Hepatocyte (in vitro differentiated cells): ENCODE data around the gene PPP1R1B. TPM values are rescaled to one million over a fixed set of nuclear protein-coding genes. Genes with fewer than 3 reads are reported as not detected.

Experiments
- DNase-seq: peaks from one replicate; pipeline ENCODE4 v3.0.0-alpha.2; 2016; ENCODE audit warnings: low spot score
- H2AFZ ChIP-seq: fragments of 200-600 bp; sonication (generic); 2 replicates; pipeline ENCODE4 v1.6.0; 2016; ENCODE audit warnings: antibody characterized with exemption, mild to moderate bottlenecking
- H3K27ac ChIP-seq: fragments of 200-600 bp; sonication (generic); 2 replicates; pipeline ENCODE4 v1.5.1; 2016; ENCODE audit warnings: mild to moderate bottlenecking
- H3K27me3 ChIP-seq: fragments of 200-600 bp; sonication (generic); 2 replicates; pipeline ENCODE4 v1.6.1; 2016
- H3K36me3 ChIP-seq: fragments of 200-600 bp; sonication (generic); replicated peaks from 2 replicates; pipeline ENCODE4 v1.5.1; 2016; ENCODE audit warnings: low read depth; ENCODE audit not compliant: insufficient read depth
- H3K4me1 ChIP-seq: fragments of 200-600 bp; sonication (generic); 2 replicates; pipeline ENCODE4 v1.5.1; 2016; ENCODE audit warnings: mild to moderate bottlenecking, moderate library complexity; ENCODE audit not compliant: insufficient read depth
- H3K4me2 ChIP-seq: fragments of 200-600 bp; sonication (generic); 2 replicates; pipeline ENCODE4 v1.6.0; 2016
- H3K4me3 ChIP-seq: fragments of 200-600 bp; sonication (generic); 2 replicates; pipeline ENCODE4 v1.5.1; 2016; ENCODE audit warnings: mild to moderate bottlenecking
- H3K79me2 ChIP-seq: fragments of 200-600 bp; sonication (generic); 2 replicates; pipeline ENCODE4 v1.6.0; 2017; ENCODE audit warnings: mild to moderate bottlenecking
- H3K9me2 ChIP-seq: fragments of 200-600 bp; sonication (generic); replicated peaks from 2 replicates; pipeline ENCODE4 v1.6.0; 2017; ENCODE audit warnings: mild to moderate bottlenecking; ENCODE audit not compliant: insufficient read depth
- H3K9me3 ChIP-seq: fragments of 200-600 bp; sonication (generic); 2 replicates; pipeline ENCODE4 v1.5.1; 2016; ENCODE audit warnings: low read depth, mild to moderate bottlenecking
- H4K20me1 ChIP-seq: fragments of 200-600 bp; sonication (generic); 2 replicates; pipeline ENCODE4 v1.6.0; 2016; ENCODE audit warnings: mild to moderate bottlenecking; ENCODE audit not compliant: insufficient read depth, poor library complexity, severe bottlenecking
- EZH2 ChIP-seq: fragments of 200-600 bp; sonication (generic); IDR thresholded peaks from 2 replicates; pipeline ENCODE4 v1.6.1; 2016; ENCODE audit warnings: antibody characterized with exemption, mild to moderate bottlenecking, borderline replicate concordance
- EZH2phosphoT487 ChIP-seq: fragments of 200-600 bp; sonication (generic); IDR thresholded peaks from one replicate; pipeline ENCODE4 v1.6.1; 2018; ENCODE audit warnings: antibody characterized with exemption, mild to moderate bottlenecking, low read depth, moderate library complexity; ENCODE audit not compliant: unreplicated experiment, severe bottlenecking
- WGBS: methylation state at CpG from one replicate; pipeline ENCODE4 v1.1.6; 2016; ENCODE audit warnings: low lambda C conversion rate; ENCODE audit errors: missing lambda C conversion rate; 5-methylcytosine and 5-hydroxymethylcytosine counted together
- polyA plus RNA-seq: library from polyadenylated mRNA; unstranded; fragments of >200 nt; fragmentation: Nextera tagmentation; extraction: Ambion mirVana; gene quantifications from 2 replicates; pipeline ENCODE4 v1.2.1, GENCODE V29; 2016
- total RNA-seq: library from RNA; depleted of rRNA; stranded (reverse); fragments of >200 nt; gene quantifications from 2 replicates; pipeline ENCODE4 v1.2.3, GENCODE V29; 2014
- TF ChIP-seq, protein P1 (sequence below): fragments of 200-600 bp; sonication (generic); IDR thresholded peaks from 2 replicates; pipeline ENCODE4 v1.5.1; 2016; ENCODE audit warnings: antibody characterized with exemption, mild to moderate bottlenecking; ENCODE audit not compliant: poor library complexity

The PPP1R1B gene
- total and polyA plus RNA-seq, 2 experiments from 2014 or later: 1.5 to 3.7 TPM

DNA sequence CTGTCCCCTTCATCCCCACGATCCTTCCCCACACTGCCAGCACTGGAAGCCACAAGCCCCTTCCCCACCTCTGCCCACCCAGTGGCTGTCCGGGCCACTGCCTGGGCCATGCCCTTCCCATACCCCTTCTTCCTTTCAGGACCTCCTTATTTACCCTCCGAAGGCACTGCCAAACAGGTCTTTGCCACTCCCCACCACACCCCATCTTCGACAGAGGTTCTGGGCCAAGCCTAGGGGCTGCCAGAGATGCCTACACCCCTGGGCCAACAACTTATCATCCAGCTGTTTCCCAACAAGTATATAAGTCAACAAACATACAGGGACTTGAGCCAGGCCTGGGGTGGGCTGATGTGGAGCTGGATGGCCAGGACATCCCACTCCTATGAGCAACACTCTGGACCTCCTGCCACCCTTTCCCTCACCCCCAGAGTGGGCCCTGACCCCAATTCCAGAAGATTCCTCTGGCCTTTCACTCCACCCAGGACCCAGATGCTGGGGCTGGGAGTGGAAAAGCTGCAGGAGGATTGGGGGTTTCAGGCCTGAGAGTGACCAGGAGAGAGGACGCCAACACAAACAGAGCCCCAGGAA lies 1.5 kb upstream of the PPP1R1B start:
- Histone ChIP-seq H3K27ac (no peak overlapping the region), H3K4me3 (no peak overlapping the region)

DNA sequence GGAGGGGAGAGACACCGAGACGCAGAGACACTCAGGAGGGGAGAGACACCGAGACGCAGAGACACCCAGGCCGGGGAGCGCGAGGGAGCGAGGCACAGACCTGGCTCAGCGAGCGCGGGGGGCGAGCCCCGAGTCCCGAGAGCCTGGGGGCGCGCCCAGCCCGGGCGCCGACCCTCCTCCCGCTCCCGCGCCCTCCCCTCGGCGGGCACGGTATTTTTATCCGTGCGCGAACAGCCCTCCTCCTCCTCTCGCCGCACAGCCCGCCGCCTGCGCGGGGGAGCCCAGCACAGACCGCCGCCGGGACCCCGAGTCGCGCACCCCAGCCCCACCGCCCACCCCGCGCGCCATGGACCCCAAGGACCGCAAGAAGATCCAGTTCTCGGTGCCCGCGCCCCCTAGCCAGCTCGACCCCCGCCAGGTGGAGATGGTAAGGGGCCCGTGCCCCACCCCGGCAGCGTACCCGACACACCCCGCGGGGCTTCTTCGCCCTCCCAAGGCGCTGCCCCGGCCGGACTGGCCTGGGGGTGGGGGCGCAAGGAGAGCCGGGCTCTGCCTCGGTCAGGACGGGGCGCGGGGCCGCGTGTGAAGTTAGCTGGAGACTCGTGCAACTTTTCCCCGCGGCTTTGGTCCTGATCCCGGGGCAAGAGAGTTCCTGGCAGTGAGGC lies 427 bp downstream of the PPP1R1B start:
- WGBS: 2% methylated on average over 18 of the region's 72 CpGs
- no peak for DNase-seq
- Histone ChIP-seq H3K9me2 (no peaks in the 10 kb centered on the region), H3K4me1 (peaks cover 29% of the 10 kb centered on the region), H4K20me1 (no peaks in the 10 kb centered on the region), H3K27me3 (peaks cover 46% of the 10 kb centered on the region), H3K4me2 (peak overlapping the region; percentile 98), H3K9me3 (no peaks in the 10 kb centered on the region), H3K4me3 (peak overlapping the region; percentile 55), H3K79me2 (no peaks in the 10 kb centered on the region), H3K36me3 (no peaks in the 10 kb centered on the region), H2AFZ (peak overlapping the region; percentile 66), H3K27ac (no peak overlapping the region)
- TF ChIP-seq EZH2phosphoT487: peak; percentile 48
- peak; percentile 92 for TF ChIP-seq EZH2
- TF ChIP-seq, protein P1, sequence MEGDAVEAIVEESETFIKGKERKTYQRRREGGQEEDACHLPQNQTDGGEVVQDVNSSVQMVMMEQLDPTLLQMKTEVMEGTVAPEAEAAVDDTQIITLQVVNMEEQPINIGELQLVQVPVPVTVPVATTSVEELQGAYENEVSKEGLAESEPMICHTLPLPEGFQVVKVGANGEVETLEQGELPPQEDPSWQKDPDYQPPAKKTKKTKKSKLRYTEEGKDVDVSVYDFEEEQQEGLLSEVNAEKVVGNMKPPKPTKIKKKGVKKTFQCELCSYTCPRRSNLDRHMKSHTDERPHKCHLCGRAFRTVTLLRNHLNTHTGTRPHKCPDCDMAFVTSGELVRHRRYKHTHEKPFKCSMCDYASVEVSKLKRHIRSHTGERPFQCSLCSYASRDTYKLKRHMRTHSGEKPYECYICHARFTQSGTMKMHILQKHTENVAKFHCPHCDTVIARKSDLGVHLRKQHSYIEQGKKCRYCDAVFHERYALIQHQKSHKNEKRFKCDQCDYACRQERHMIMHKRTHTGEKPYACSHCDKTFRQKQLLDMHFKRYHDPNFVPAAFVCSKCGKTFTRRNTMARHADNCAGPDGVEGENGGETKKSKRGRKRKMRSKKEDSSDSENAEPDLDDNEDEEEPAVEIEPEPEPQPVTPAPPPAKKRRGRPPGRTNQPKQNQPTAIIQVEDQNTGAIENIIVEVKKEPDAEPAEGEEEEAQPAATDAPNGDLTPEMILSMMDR: no peak

More for the DNA sequence above, 1.5 kb upstream of the PPP1R1B start:
- Histone ChIP-seq H3K27me3 (peaks cover 46% of the 10 kb centered on the region), H4K20me1 (no peaks in the 10 kb centered on the region), H3K9me2 (no peaks in the 10 kb centered on the region), H3K4me2 (no peak overlapping the region), H3K79me2 (no peaks in the 10 kb centered on the region), H3K9me3 (no peaks in the 10 kb centered on the region), H2AFZ (no peak overlapping the region), H3K4me1 (peaks cover 17% of the 10 kb centered on the region), H3K36me3 (no peaks in the 10 kb centered on the region)
- DNase-seq: no peak
- TF ChIP-seq, protein P1: no peak
- TF ChIP-seq EZH2phosphoT487 (no peak), EZH2 (no peak)
- 82% methylated on average over 5 of the region's 5 CpGs for WGBS

- DNase-seq: no peak
- H2AFZ ChIP-seq: no peak overlapping the region
- no peak overlapping the region for H3K27ac ChIP-seq
- no peak for TF ChIP-seq EZH2phosphoT487
- TF ChIP-seq, protein P1: no peak
- no peak for TF ChIP-seq EZH2
- no peaks in the 10 kb centered on the region for H3K9me3 ChIP-seq
- H3K36me3 ChIP-seq: no peaks in the 10 kb centered on the region
- H3K27me3 ChIP-seq: peaks cover 46% of the 10 kb centered on the region
- H3K4me1 ChIP-seq: peaks cover 34% of the 10 kb centered on the region
- no peaks in the 10 kb centered on the region for H4K20me1 ChIP-seq
- 25% methylated on average over 16 of the region's 16 CpGs for WGBS
- no peak overlapping the region for H3K4me3 ChIP-seq
- no peaks in the 10 kb centered on the region for H3K79me2 ChIP-seq
- H3K9me2 ChIP-seq: no peaks in the 10 kb centered on the region
- H3K4me2 ChIP-seq: peak overlapping the region; percentile 98
These were observed 1.2 kb downstream of the PPP1R1B start for GRCh38 chr17:39627712-39628516.
